HepG2 (cell line): ENCODE results near the gene ATG2A. TPM values are rescaled to one million over a fixed set of nuclear protein-coding genes. Genes with fewer than 3 reads are reported as not detected.

Source experiments
- ELF4 ChIP-seq: sonication (generic); formaldehyde crosslinking; IDR thresholded peaks from 2 replicates; pipeline ENCODE4 v1.5.0; 2020; ENCODE audit warnings: missing genetic modification reagents, mild to moderate bottlenecking, moderate library complexity, borderline replicate concordance
- HMGA1 ChIP-seq: sonication (generic); formaldehyde crosslinking; conservative IDR thresholded peaks from 2 replicates; pipeline ENCODE4 v1.4.0; 2020; ENCODE audit warnings: missing genetic modification reagents
- MTF1 ChIP-seq: sonication (generic); formaldehyde crosslinking; IDR thresholded peaks from 2 replicates; pipeline ENCODE4 v1.5.0; 2020; ENCODE audit warnings: missing genetic modification reagents
- MZF1 ChIP-seq: sonication (generic); formaldehyde crosslinking; IDR thresholded peaks from 2 replicates; pipeline ENCODE4 v1.8.1; 2023; ENCODE audit warnings: mild to moderate bottlenecking, missing genetic modification reagents, borderline replicate concordance
- NFIC ChIP-seq: IDR thresholded peaks from 2 replicates; pipeline ENCODE4 v1.6.1; 2012; ENCODE audit warnings: mild to moderate bottlenecking, low read length, inconsistent platforms
- NFYC ChIP-seq: IDR thresholded peaks from 2 replicates; pipeline ENCODE4 v1.6.1; 2016; ENCODE audit warnings: missing genetic modification reagents, missing compliant biosample characterization
- PHF21A ChIP-seq: sonication (generic); formaldehyde crosslinking; IDR thresholded peaks from 2 replicates; pipeline ENCODE4 v1.5.0; 2020; ENCODE audit warnings: mild to moderate bottlenecking, missing genetic modification reagents
- ZFP37 ChIP-seq: sonication (generic); formaldehyde crosslinking; IDR thresholded peaks from 2 replicates; pipeline ENCODE4 v1.4.0; 2020; ENCODE audit warnings: missing genetic modification reagents, borderline replicate concordance
- ZNF124 ChIP-seq: sonication (generic); formaldehyde crosslinking; IDR thresholded peaks from 2 replicates; pipeline ENCODE4 v1.4.0; 2020; ENCODE audit warnings: missing genetic modification reagents
- ZNF569 ChIP-seq: sonication (generic); formaldehyde crosslinking; IDR thresholded peaks from 2 replicates; pipeline ENCODE4 v1.5.0; 2020; ENCODE audit warnings: mild to moderate bottlenecking, missing genetic modification reagents, moderate library complexity, borderline replicate concordance
- ZNF607 ChIP-seq: sonication (generic); formaldehyde crosslinking; IDR thresholded peaks from 2 replicates; pipeline ENCODE4 v1.5.1; 2020; ENCODE audit warnings: missing genetic modification reagents, mild to moderate bottlenecking, borderline replicate concordance
- ZNF652 ChIP-seq: IDR thresholded peaks from 2 replicates; pipeline ENCODE4 v1.6.1; 2016; ENCODE audit warnings: low read depth, borderline replicate concordance
- ZNF781 ChIP-seq: sonication (generic); formaldehyde crosslinking; IDR thresholded peaks from 2 replicates; pipeline ENCODE4 v1.5.1; 2020; ENCODE audit warnings: borderline replicate concordance, mild to moderate bottlenecking, missing genetic modification reagents; ENCODE audit errors: not compliant biosample characterization
- polyA plus RNA-seq, 8 experiments: library from polyadenylated mRNA; depleted of rRNA in 3 of 8; stranded (reverse) in 7 of 8; unstranded in 1 of 8; fragments of >200 nt; fragmentation: Illumina TruSeq in 4 of 8; extraction: Trizol in 4 of 8; gene quantifications; 2 replicates each; pipeline versions ENCODE4 v1.2.1 to v1.2.3, GENCODE V29; 2011 to 2016; ENCODE audit warnings: low read depth in 4 of 8, missing spikeins in 1 of 8, mixed read lengths in 1 of 8; ENCODE audit not compliant: insufficient read depth in 1 of 8
- total RNA-seq, 5 experiments: library from RNA; depleted of rRNA; stranded (reverse); fragments of >200 nt; fragmentation: Illumina TruSeq; extraction: Trizol; gene quantifications; 2 replicates each; pipeline ENCODE4 v1.2.3, GENCODE V29; 2016; ENCODE audit warnings: low read depth in 1 of 5
- TF ChIP-seq, protein P1 (sequence below): sonication (generic); formaldehyde crosslinking; IDR thresholded peaks from 2 replicates; pipeline ENCODE4 v1.4.0; 2020; ENCODE audit warnings: missing genetic modification reagents
- TF ChIP-seq, protein P2 (sequence below): sonication (generic); formaldehyde crosslinking; IDR thresholded peaks from 2 replicates; pipeline ENCODE4 v1.5.1; 2020; ENCODE audit warnings: missing genetic modification reagents, mild to moderate bottlenecking, borderline replicate concordance
- TF ChIP-seq, protein P3 (sequence below): sonication (generic); formaldehyde crosslinking; IDR thresholded peaks from 2 replicates; pipeline ENCODE4 v1.4.0; 2020; ENCODE audit warnings: missing genetic modification reagents, mild to moderate bottlenecking, borderline replicate concordance
- TF ChIP-seq, protein P4 (sequence below): sonication (generic); formaldehyde crosslinking; IDR thresholded peaks from 2 replicates; pipeline ENCODE4 v1.4.0; 2020; ENCODE audit warnings: missing genetic modification reagents

Gene ATG2A
- total and polyA plus RNA-seq, 2 of the 13 experiments (the other 11 are each of a cell fraction or from before 2014, with no cell fraction given), result 6.7 to 8.0 TPM

DNA sequence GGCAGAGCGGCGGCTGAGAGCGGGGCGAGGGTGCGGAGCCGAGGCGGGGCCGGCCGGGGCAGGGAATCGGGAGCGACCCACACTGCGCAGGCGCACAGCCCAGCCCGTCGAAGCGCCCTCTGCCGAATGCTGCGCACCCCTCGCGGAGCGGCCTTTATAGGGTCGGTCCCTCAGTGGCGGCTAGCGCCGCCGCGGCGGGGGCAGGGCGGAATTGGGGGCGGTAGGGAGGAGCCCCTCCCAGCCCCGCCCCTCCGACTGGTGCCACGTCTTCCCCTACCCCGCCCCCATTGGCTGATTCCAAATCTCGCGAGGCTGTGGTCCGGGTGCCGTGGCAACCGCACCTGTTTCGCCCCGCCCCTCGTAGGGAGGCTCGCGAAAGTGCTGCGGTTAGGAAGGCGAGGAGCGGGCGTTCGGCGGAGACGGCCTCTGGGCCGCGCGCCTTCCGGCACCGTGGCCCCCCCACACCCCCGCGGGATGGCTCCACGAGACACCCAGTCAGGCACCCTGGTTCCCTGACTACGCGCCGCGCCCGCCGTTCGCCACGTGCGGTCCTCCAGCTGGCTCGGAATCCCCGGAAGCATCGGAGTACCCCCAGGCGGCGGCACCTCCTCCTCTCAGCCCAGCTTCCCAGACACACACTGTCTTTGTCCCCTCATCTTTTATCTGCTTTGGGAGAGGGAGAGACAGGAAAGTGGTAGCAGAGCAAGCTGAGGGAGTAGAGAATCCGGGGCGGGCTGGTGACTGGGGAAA, 38.3 kb downstream of the ATG2A start, which contains the start of gene EHD1 (continued):
- TF ChIP-seq, protein P1, sequence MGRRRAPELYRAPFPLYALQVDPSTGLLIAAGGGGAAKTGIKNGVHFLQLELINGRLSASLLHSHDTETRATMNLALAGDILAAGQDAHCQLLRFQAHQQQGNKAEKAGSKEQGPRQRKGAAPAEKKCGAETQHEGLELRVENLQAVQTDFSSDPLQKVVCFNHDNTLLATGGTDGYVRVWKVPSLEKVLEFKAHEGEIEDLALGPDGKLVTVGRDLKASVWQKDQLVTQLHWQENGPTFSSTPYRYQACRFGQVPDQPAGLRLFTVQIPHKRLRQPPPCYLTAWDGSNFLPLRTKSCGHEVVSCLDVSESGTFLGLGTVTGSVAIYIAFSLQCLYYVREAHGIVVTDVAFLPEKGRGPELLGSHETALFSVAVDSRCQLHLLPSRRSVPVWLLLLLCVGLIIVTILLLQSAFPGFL (CRISPR knock-in tag), result no peak
- TF ChIP-seq PHF21A (CRISPR knock-in tag), result peak; percentile 48; the same call in 1 of the 2 replicates
- no peak for TF ChIP-seq MZF1 (CRISPR knock-in tag)
- TF ChIP-seq ZFP37, result no peak
- no peak for TF ChIP-seq ELF4 (CRISPR knock-in tag)
- TF ChIP-seq, protein P2, sequence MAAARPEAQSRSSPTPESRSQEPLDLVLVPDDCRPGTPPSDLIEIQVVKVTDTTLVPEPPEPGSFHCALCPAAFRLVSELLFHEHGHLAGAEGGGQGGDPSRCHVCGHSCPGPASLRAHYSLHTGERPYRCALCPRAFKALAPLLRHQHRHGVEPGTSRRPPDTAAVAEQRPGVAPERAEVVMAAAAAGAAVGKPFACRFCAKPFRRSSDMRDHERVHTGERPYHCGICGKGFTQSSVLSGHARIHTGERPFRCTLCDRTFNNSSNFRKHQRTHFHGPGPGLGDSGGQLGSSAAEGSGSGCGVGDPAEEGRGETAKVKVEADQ (CRISPR knock-in tag), result no peak
- no peak for TF ChIP-seq MTF1 (CRISPR knock-in tag)
- TF ChIP-seq HMGA1 (CRISPR knock-in tag), result no peak
- TF ChIP-seq ZNF569 (CRISPR knock-in tag), result 0 out of 2 replicates have a peak, but pooled peaks have one; percentile 31
- peak; percentile 47 for TF ChIP-seq ZNF781 (CRISPR knock-in tag)
- TF ChIP-seq NFYC (CRISPR knock-in tag), result peak; percentile 80
- TF ChIP-seq ZNF652 (CRISPR knock-in tag), result no peak
- no peak for TF ChIP-seq NFIC
- no peak for TF ChIP-seq ZNF124 (CRISPR knock-in tag)
- TF ChIP-seq, protein P3, sequence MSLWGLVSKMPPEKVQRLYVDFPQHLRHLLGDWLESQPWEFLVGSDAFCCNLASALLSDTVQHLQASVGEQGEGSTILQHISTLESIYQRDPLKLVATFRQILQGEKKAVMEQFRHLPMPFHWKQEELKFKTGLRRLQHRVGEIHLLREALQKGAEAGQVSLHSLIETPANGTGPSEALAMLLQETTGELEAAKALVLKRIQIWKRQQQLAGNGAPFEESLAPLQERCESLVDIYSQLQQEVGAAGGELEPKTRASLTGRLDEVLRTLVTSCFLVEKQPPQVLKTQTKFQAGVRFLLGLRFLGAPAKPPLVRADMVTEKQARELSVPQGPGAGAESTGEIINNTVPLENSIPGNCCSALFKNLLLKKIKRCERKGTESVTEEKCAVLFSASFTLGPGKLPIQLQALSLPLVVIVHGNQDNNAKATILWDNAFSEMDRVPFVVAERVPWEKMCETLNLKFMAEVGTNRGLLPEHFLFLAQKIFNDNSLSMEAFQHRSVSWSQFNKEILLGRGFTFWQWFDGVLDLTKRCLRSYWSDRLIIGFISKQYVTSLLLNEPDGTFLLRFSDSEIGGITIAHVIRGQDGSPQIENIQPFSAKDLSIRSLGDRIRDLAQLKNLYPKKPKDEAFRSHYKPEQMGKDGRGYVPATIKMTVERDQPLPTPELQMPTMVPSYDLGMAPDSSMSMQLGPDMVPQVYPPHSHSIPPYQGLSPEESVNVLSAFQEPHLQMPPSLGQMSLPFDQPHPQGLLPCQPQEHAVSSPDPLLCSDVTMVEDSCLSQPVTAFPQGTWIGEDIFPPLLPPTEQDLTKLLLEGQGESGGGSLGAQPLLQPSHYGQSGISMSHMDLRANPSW, result no peak
- peak; percentile 82; the same call in 1 of the 2 replicates for TF ChIP-seq ZNF607 (CRISPR knock-in tag)
- TF ChIP-seq, protein P4, sequence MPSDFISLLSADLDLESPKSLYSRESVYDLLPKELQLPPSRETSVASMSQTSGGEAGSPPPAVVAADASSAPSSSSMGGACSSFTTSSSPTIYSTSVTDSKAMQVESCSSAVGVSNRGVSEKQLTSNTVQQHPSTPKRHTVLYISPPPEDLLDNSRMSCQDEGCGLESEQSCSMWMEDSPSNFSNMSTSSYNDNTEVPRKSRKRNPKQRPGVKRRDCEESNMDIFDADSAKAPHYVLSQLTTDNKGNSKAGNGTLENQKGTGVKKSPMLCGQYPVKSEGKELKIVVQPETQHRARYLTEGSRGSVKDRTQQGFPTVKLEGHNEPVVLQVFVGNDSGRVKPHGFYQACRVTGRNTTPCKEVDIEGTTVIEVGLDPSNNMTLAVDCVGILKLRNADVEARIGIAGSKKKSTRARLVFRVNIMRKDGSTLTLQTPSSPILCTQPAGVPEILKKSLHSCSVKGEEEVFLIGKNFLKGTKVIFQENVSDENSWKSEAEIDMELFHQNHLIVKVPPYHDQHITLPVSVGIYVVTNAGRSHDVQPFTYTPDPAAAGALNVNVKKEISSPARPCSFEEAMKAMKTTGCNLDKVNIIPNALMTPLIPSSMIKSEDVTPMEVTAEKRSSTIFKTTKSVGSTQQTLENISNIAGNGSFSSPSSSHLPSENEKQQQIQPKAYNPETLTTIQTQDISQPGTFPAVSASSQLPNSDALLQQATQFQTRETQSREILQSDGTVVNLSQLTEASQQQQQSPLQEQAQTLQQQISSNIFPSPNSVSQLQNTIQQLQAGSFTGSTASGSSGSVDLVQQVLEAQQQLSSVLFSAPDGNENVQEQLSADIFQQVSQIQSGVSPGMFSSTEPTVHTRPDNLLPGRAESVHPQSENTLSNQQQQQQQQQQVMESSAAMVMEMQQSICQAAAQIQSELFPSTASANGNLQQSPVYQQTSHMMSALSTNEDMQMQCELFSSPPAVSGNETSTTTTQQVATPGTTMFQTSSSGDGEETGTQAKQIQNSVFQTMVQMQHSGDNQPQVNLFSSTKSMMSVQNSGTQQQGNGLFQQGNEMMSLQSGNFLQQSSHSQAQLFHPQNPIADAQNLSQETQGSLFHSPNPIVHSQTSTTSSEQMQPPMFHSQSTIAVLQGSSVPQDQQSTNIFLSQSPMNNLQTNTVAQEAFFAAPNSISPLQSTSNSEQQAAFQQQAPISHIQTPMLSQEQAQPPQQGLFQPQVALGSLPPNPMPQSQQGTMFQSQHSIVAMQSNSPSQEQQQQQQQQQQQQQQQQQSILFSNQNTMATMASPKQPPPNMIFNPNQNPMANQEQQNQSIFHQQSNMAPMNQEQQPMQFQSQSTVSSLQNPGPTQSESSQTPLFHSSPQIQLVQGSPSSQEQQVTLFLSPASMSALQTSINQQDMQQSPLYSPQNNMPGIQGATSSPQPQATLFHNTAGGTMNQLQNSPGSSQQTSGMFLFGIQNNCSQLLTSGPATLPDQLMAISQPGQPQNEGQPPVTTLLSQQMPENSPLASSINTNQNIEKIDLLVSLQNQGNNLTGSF, result 0 out of 2 replicates have a peak, but pooled peaks have one; percentile 34
